ENCODE measurements around the gene SRR. TPM values are rescaled to one million over a fixed set of nuclear protein-coding genes. Genes with fewer than 3 reads are reported as not detected.
"Not testable (repeated sequence)": the region's sequence is repeated elsewhere in the genome, so short reads cannot be mapped to it uniquely, and the experiment has no call there.

The SRR gene
- total and polyA plus RNA-seq, 10 of the 15 experiments (the other 5 are each of a cell fraction or from before 2014, with no cell fraction given) = 11.7 to 33.9 (median 20.2) TPM

DNA sequence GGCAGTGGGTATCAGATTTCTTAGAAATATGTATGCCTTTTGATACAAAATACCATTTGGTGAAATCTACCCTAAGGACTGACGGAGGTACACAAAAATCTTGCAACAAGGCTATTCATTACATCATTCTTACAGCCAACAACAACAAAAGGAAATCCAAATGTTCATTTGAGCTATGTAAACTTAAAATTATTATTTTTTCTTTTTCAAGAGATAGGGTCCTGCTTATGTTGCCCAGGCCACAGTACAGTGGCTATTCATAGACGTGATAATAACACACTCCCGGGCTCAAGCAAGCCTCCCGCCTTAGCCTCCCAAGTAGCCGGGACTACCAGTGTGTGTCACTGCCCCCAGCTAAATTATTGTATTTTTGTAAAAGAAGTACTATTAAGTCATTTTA lies 9.0 kb downstream of the SRR start (continued):
- TF ChIP-seq, protein P1, sequence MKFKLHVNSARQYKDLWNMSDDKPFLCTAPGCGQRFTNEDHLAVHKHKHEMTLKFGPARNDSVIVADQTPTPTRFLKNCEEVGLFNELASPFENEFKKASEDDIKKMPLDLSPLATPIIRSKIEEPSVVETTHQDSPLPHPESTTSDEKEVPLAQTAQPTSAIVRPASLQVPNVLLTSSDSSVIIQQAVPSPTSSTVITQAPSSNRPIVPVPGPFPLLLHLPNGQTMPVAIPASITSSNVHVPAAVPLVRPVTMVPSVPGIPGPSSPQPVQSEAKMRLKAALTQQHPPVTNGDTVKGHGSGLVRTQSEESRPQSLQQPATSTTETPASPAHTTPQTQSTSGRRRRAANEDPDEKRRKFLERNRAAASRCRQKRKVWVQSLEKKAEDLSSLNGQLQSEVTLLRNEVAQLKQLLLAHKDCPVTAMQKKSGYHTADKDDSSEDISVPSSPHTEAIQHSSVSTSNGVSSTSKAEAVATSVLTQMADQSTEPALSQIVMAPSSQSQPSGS (IDR thresholded peaks at IDR 0.05; ENCODE audit: low read length) = no peak

DNA sequence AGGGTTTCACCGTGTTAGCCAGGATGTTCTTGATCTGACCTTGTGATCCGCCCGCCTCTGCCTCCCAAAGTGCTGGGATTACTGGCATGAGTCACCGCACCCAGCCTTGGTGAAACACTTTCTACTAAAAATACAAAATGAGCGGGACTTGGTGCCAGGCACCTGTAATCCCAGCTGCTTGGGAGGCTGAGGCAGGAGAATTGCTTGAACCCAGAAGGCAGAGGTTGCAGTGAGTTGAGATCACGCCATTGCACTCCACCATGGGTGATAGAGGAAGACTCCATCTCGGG lies 13.1 kb downstream of the SRR start:
- H3K36me3 ChIP-seq (ENCODE audit: control insufficient read depth in 2 of 2, insufficient read depth in 2 of 2, low read length in 1 of 2); H3K9me3 ChIP-seq (replicated peaks; ENCODE audit: control insufficient read depth, insufficient read depth, low read length); H3K4me1 ChIP-seq (ENCODE audit: control insufficient read depth, insufficient read depth, low read length); CTCF ChIA-PET; intact Hi-C loops (cut with micrococcal nuclease; ENCODE audit: unreplicated experiment); H3K9ac ChIP-seq (ENCODE audit: control insufficient read depth, insufficient read depth, low read length); RAD21 ChIA-PET (ENCODE audit: unreplicated experiment); in situ Hi-C loops (cut with MboI); ATAC-seq; H3K27ac ChIP-seq (ENCODE audit: control insufficient read depth, insufficient read depth); DNase-seq (ENCODE audit: low read depth, low spot score); H3K27me3 ChIP-seq (replicated peaks in 1 of 2; ENCODE audit: control insufficient read depth in 2 of 2, insufficient read depth in 2 of 2, low read length in 1 of 2); H4K20me1 ChIP-seq (ENCODE audit: control insufficient read depth, insufficient read depth); SMC1A ChIA-PET (ENCODE audit: uncharacterized antibody, unreplicated experiment); POLR2A ChIA-PET; FAIRE-seq; BruUV-seq (replicated peaks); H2AFZ ChIP-seq (ENCODE audit: control insufficient read depth, low read depth, low read length); H3K4me2 ChIP-seq (ENCODE audit: control insufficient read depth, insufficient read depth); H3K4me3 ChIP-seq; H3K79me2 ChIP-seq (ENCODE audit: control insufficient read depth, insufficient read depth, low read length): not testable (repeated sequence)
- WGBS (ENCODE audit: insufficient coverage, insufficient replicate concordance, low lambda C conversion rate, missing lambda C conversion rate) = 98% methylated on average over 4 of the region's 7 CpGs

GRCh38 chr17:2317796-2318195 lies 14.0 kb downstream of the SRR start:
- Histone ChIP-seq H3K4me1 (ENCODE audit: control insufficient read depth, insufficient read depth, low read length) (no peaks in the 10 kb centered on the region), H3K9ac (ENCODE audit: control insufficient read depth, insufficient read depth, low read length) (no peak overlapping the region), H4K20me1 (ENCODE audit: control insufficient read depth, insufficient read depth) (no peaks in the 10 kb centered on the region), H3K9me3 (replicated peaks; ENCODE audit: control insufficient read depth, insufficient read depth, low read length) (no peaks in the 10 kb centered on the region), H3K36me3 (ENCODE audit: control insufficient read depth in 2 of 2, insufficient read depth in 2 of 2, low read length in 1 of 2) (peaks cover 0 to 5% of the 10 kb centered on the region in 2 experiments; a peak in 2 of 4 replicates), H3K27ac (ENCODE audit: control insufficient read depth, insufficient read depth) (no peak overlapping the region), H3K79me2 (ENCODE audit: control insufficient read depth, insufficient read depth, low read length) (no peaks in the 10 kb centered on the region), H2AFZ (ENCODE audit: control insufficient read depth, low read depth, low read length) (no peak overlapping the region), H3K27me3 (replicated peaks in 1 of 2; ENCODE audit: control insufficient read depth in 2 of 2, insufficient read depth in 2 of 2, low read length in 1 of 2) (no peaks in the 10 kb centered on the region), H3K4me3 (no peak overlapping the region), H3K4me2 (ENCODE audit: control insufficient read depth, insufficient read depth) (no peak overlapping the region)
- POLR2A ChIA-PET = interaction anchor here (0.8 kb wide), 1 partner anchor 15 kb away, joined by 3 read pairs; no protein-coding TSS in a partner anchor
- in situ Hi-C loops (cut with MboI) = no loop called here
- SMC1A ChIA-PET (ENCODE audit: uncharacterized antibody, unreplicated experiment) = interaction anchor here (0.9 to 2.2 kb wide), 2 partner anchors 65 to 98 kb away, joined by 3 to 5 read pairs; no protein-coding TSS in a partner anchor
- DNase-seq (ENCODE audit: low read depth, low spot score) = no peak
- FAIRE-seq = no peak
- CTCF ChIA-PET = interaction anchor here (0.7 to 0.8 kb wide), 2 partner anchors 65 to 263 kb away, joined by 3 to 4 read pairs; no protein-coding TSS in a partner anchor
- ATAC-seq = no peak
- BruUV-seq (replicated peaks) = no TSS peak
- intact Hi-C loops (cut with micrococcal nuclease; ENCODE audit: unreplicated experiment) = no loop called here
- WGBS (ENCODE audit: insufficient coverage, insufficient replicate concordance, low lambda C conversion rate, missing lambda C conversion rate) = 98% methylated on average over 3 of the region's 3 CpGs
- RAD21 ChIA-PET (ENCODE audit: unreplicated experiment) = interaction anchor here (0.5 to 0.6 kb wide), 2 partner anchors 13 to 29 kb away, joined by 4 to 5 read pairs; no protein-coding TSS in a partner anchor
- TF ChIP-seq SMC3 (IDR thresholded peaks at IDR 0.05; ENCODE audit: borderline replicate concordance, low read length) = no peak
- no peak for TF ChIP-seq SP1 (IDR thresholded peaks at IDR 0.05; ENCODE audit: low read depth, low read length)
- TF ChIP-seq, protein P2, sequence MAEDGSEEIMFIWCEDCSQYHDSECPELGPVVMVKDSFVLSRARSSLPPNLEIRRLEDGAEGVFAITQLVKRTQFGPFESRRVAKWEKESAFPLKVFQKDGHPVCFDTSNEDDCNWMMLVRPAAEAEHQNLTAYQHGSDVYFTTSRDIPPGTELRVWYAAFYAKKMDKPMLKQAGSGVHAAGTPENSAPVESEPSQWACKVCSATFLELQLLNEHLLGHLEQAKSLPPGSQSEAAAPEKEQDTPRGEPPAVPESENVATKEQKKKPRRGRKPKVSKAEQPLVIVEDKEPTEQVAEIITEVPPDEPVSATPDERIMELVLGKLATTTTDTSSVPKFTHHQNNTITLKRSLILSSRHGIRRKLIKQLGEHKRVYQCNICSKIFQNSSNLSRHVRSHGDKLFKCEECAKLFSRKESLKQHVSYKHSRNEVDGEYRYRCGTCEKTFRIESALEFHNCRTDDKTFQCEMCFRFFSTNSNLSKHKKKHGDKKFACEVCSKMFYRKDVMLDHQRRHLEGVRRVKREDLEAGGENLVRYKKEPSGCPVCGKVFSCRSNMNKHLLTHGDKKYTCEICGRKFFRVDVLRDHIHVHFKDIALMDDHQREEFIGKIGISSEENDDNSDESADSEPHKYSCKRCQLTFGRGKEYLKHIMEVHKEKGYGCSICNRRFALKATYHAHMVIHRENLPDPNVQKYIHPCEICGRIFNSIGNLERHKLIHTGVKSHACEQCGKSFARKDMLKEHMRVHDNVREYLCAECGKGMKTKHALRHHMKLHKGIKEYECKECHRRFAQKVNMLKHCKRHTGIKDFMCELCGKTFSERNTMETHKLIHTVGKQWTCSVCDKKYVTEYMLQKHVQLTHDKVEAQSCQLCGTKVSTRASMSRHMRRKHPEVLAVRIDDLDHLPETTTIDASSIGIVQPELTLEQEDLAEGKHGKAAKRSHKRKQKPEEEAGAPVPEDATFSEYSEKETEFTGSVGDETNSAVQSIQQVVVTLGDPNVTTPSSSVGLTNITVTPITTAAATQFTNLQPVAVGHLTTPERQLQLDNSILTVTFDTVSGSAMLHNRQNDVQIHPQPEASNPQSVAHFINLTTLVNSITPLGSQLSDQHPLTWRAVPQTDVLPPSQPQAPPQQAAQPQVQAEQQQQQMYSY (CRISPR knock-in tag; IDR thresholded peaks at IDR 0.05) = no peak
- TF ChIP-seq, protein P3, sequence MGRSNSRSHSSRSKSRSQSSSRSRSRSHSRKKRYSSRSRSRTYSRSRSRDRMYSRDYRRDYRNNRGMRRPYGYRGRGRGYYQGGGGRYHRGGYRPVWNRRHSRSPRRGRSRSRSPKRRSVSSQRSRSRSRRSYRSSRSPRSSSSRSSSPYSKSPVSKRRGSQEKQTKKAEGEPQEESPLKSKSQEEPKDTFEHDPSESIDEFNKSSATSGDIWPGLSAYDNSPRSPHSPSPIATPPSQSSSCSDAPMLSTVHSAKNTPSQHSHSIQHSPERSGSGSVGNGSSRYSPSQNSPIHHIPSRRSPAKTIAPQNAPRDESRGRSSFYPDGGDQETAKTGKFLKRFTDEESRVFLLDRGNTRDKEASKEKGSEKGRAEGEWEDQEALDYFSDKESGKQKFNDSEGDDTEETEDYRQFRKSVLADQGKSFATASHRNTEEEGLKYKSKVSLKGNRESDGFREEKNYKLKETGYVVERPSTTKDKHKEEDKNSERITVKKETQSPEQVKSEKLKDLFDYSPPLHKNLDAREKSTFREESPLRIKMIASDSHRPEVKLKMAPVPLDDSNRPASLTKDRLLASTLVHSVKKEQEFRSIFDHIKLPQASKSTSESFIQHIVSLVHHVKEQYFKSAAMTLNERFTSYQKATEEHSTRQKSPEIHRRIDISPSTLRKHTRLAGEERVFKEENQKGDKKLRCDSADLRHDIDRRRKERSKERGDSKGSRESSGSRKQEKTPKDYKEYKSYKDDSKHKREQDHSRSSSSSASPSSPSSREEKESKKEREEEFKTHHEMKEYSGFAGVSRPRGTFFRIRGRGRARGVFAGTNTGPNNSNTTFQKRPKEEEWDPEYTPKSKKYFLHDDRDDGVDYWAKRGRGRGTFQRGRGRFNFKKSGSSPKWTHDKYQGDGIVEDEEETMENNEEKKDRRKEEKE (IDR thresholded peaks at IDR 0.05) = no peak
- TF ChIP-seq IRF3 (IDR thresholded peaks at IDR 0.05) = no peak
